ENCODE measurements around the gene APOL3. TPM values are rescaled to one million over a fixed set of nuclear protein-coding genes. Genes with fewer than 3 reads are reported as not detected.
A peak's percentile ranks its signal among the peaks of the same experiment; 100 is the strongest.
"Not testable (repeated sequence)": the region's sequence is repeated elsewhere in the genome, so short reads cannot be mapped to it uniquely, and the experiment has no call there.

The APOL3 gene
- total RNA-seq, 2 experiments from 2014 or later = 63.9 to 66.7 TPM

GRCh38 chr22:36171941-36172340 lies 11.4 kb upstream of the APOL3 start:
- ChIA-PET POLR2A (interaction anchor here (1.2 kb wide), 1 partner anchor 15 kb away, joined by 3 read pairs; no protein-coding TSS in a partner anchor), CTCF (interaction anchor here (1.0 to 1.5 kb wide), 5 partner anchors 8 to 106 kb away, joined by 3 to 5 read pairs (median 4); no protein-coding TSS in a partner anchor)
- Mint-ChIP-seq H3K4me1 (ENCODE audit: low read depth) (peaks cover 3% of the 10 kb centered on the region), H3K9me3 (peaks cover 13% of the 10 kb centered on the region), H3K36me3 (peaks cover 4% of the 10 kb centered on the region), H3K27me3 (no peaks in the 10 kb centered on the region), H3K27ac (no peak overlapping the region), H3K4me3 (no peak overlapping the region)
- DNase-seq = no peak
- intact Hi-C loops (cut with micrococcal nuclease) = no loop called here

DNA sequence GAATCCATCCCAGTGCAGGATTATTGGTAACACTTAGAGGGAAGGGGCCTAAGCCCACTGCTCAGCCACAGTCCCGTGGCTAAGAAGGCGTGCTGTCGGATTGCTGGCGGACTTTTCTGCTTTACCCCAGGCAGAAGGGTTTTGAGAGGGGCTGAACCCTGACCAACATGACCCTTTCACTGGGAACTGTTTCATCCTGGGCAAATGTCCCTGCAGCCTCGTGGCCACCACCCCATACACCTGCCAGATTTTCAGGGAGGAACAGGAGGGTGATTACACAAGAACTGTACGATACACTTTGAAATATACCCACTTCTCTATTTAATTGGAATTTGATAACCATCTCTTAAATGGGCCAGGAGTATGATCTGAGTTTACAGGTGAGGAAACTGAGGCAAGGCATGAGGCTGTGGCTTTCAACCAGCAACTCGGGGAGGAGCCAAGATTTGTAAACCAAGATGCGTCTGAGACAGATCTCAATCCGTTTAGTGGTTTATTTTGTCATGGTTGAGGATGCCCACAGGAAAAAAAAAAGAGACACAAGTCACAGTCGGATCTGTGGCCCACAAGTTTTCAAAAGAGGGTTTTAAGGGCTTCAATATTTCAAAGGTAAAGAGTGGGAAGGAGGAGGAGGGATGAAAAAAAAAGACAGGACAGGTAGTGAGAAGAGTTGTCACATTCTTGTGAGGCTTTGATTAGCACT lies 6.1 kb upstream of the APOL3 start:
- Mint-ChIP-seq H3K27me3 (no peaks in the 10 kb centered on the region), H3K4me1 (ENCODE audit: low read depth) (peaks cover 29% of the 10 kb centered on the region), H3K36me3 (peaks cover 4% of the 10 kb centered on the region), H3K9me3 (peaks cover 12% of the 10 kb centered on the region), H3K4me3 (no peak overlapping the region), H3K27ac (no peak overlapping the region)
- CTCF ChIA-PET = no interaction called here
- DNase-seq = no peak
- POLR2A ChIA-PET = no interaction called here
- intact Hi-C loops (cut with micrococcal nuclease) = no loop called here

DNA sequence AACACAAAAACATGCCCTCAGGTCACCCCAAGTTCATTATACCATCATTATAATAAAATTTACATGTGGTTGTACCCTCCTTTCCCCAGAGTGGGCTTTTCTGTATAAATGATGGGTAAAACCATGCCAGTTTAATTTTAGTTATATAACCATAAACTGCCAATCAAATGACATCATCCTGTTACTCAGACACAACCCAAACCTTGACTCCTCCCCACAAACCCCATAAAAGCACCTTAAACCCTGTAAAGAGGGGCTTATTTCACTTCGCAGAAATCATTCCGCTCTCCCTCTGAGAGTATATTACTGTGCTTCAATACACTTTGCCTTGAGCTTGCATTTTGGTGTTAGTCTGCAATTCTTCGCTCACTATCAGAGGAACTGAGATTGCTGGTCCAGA lies 5.5 kb upstream of the APOL3 start:
- CTCF ChIA-PET = interaction anchor here (0.9 to 15.2 kb wide), 2 partner anchors 14 to 120 kb away, joined by 3 to 174 read pairs; no protein-coding TSS in a partner anchor
- no peak overlapping the region for H3K4me3 Mint-ChIP-seq

GRCh38 chr22:36165141-36165540 lies 4.6 kb upstream of the APOL3 start:
- H3K4me3 Mint-ChIP-seq = no peak overlapping the region

More for the DNA sequence above, 5.5 kb upstream of the APOL3 start:
- DNase-seq = no peak
- H3K9me3 Mint-ChIP-seq = peaks cover 12% of the 10 kb centered on the region
- intact Hi-C loops (cut with micrococcal nuclease) = no loop called here
- no peaks in the 10 kb centered on the region for H3K27me3 Mint-ChIP-seq
- peaks cover 4% of the 10 kb centered on the region for H3K36me3 Mint-ChIP-seq
- peaks cover 35% of the 10 kb centered on the region for H3K4me1 Mint-ChIP-seq (ENCODE audit: low read depth)
- H3K27ac Mint-ChIP-seq = no peak overlapping the region
- POLR2A ChIA-PET = interaction anchor here (1.3 kb wide), 1 partner anchor 13 kb away, joined by 4 read pairs; no protein-coding TSS in a partner anchor

DNA sequence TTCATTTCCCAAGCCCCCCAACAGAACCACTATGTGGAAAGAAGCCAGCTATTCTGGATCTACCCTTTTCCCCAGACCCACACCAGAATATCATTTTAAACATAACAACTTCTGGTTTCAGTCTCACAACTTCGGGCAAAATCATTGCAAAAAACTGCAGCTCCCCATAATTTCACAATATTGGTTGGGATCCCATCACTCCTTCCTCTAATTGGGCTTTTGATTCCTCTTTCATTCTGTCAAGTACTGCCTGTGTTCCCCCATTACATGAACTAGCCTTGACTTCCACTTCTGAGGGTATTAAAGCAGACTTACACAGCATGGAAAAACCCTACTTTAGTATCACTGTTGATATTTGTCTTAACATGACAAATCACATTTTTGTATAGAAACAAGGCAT lies 4.1 kb upstream of the APOL3 start:
- peaks cover 12% of the 10 kb centered on the region for H3K9me3 Mint-ChIP-seq

More at GRCh38 chr22:36165141-36165540, 4.6 kb upstream of the APOL3 start:
- intact Hi-C loops (cut with micrococcal nuclease) = no loop called here
- H3K27me3 Mint-ChIP-seq = no peaks in the 10 kb centered on the region
- DNase-seq = no peak
- peaks cover 4% of the 10 kb centered on the region for H3K36me3 Mint-ChIP-seq
- CTCF ChIA-PET = interaction anchor here (0.9 to 15.2 kb wide), 3 partner anchors 14 to 121 kb away, joined by 3 to 174 read pairs (median 3); no protein-coding TSS in a partner anchor
- H3K4me1 Mint-ChIP-seq (ENCODE audit: low read depth) = peaks cover 44% of the 10 kb centered on the region
- H3K27ac Mint-ChIP-seq = no peak overlapping the region
- POLR2A ChIA-PET = interaction anchor here (0.5 to 1.3 kb wide), 2 partner anchors 14 to 357 kb away, joined by 3 to 4 read pairs; no protein-coding TSS in a partner anchor
- H3K9me3 Mint-ChIP-seq = peaks cover 12% of the 10 kb centered on the region

GRCh38 chr22:36163497-36163896 lies 2.9 kb upstream of the APOL3 start:
- peaks cover 58% of the 10 kb centered on the region for H3K4me1 Mint-ChIP-seq (ENCODE audit: low read depth)

More for the DNA sequence above, 4.1 kb upstream of the APOL3 start:
- POLR2A ChIA-PET = interaction anchor here (1.3 kb wide), 1 partner anchor 14 kb away, joined by 4 read pairs; no protein-coding TSS in a partner anchor
- Mint-ChIP-seq H3K4me1 (ENCODE audit: low read depth) (peaks cover 47% of the 10 kb centered on the region), H3K4me3 (no peak overlapping the region), H3K36me3 (peaks cover 6% of the 10 kb centered on the region), H3K27me3 (no peaks in the 10 kb centered on the region), H3K27ac (no peak overlapping the region)
- DNase-seq = no peak
- CTCF ChIA-PET = interaction anchor here (1.0 to 15.2 kb wide), 3 partner anchors 10 to 40 kb away, joined by 3 to 174 read pairs (median 3); no protein-coding TSS in a partner anchor
- intact Hi-C loops (cut with micrococcal nuclease) = no loop called here

DNA sequence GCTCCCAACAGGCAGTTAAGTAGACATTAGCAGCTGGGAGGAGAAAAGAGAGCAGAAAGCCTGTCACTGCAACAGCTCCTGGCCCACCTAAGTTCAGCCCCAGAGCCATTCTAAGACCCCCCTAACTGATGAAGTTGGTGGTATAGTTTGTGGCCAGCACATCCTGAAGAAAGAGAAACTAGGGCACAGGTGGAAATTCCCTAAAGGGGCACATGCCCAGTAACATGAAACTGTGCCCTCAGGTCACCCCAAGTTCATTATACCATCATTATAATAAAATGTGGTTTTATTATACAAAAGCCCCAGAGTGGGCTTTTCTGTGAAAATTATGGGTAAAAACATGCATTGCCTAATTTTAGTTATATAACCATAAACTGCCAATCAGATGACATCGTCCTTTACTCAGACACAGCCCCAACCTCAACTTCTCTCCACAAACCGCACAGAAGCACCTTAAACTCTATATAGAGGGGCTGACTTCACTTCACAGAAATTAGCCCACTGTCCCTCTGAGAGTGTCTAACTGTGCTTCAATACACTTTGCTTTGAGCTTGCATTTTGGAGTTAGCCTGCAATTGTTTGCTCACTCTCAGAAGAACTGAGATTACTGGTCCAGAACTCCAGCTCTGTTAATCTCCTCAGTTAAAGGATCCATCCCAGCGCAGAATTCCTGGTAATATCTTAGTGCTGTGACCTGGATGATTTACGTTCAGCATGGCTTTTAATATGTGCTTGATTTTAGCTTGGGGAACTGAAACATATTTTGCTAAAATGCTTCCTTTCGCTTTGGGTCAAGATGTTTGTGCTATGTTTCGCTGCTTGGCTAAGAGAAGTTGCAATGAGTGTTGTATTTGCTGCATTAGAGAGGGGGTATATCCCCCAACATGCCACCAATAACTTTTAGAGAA lies 1.8 kb upstream of the APOL3 start:
- Mint-ChIP-seq H3K4me3 (peak overlapping the region; percentile 12), H3K4me1 (ENCODE audit: low read depth) (peaks cover 67% of the 10 kb centered on the region), H3K9me3 (no peaks in the 10 kb centered on the region), H3K36me3 (peaks cover 2% of the 10 kb centered on the region), H3K27me3 (no peaks in the 10 kb centered on the region), H3K27ac (peak overlapping the region; percentile 96)
- intact Hi-C loops (cut with micrococcal nuclease) = no loop called here
- ChIA-PET CTCF (interaction anchor here (0.8 to 15.2 kb wide), 8 partner anchors 10 to 97 kb away, joined by 3 to 174 read pairs (median 5); partner anchors contain the start of gene APOL2), POLR2A (interaction anchor here (0.8 to 1.8 kb wide), 2 partner anchors 16 to 77 kb away, joined by 3 to 6 read pairs; partner anchors contain the start of gene APOL2)
- peak; percentile 37 for DNase-seq

More at GRCh38 chr22:36163497-36163896, 2.9 kb upstream of the APOL3 start:
- POLR2A ChIA-PET = interaction anchor here (0.8 to 1.8 kb wide), 2 partner anchors 15 to 76 kb away, joined by 3 to 6 read pairs; partner anchors contain the start of gene APOL2
- intact Hi-C loops (cut with micrococcal nuclease) = no loop called here
- H3K4me3 Mint-ChIP-seq = no peak overlapping the region
- peak overlapping the region; percentile 96 for H3K27ac Mint-ChIP-seq
- CTCF ChIA-PET = interaction anchor here (1.1 to 15.2 kb wide), 7 partner anchors 9 to 98 kb away, joined by 3 to 174 read pairs (median 6); partner anchors contain the start of gene APOL2
- DNase-seq = no peak
- peaks cover 2% of the 10 kb centered on the region for H3K36me3 Mint-ChIP-seq
- H3K27me3 Mint-ChIP-seq = no peaks in the 10 kb centered on the region
- peaks cover 5% of the 10 kb centered on the region for H3K9me3 Mint-ChIP-seq

GRCh38 chr22:36161793-36162126 lies 1.2 kb upstream of the APOL3 start:
- H3K27ac Mint-ChIP-seq = peak overlapping the region; percentile 96
- H3K9me3 Mint-ChIP-seq, POLR2A ChIA-PET, H3K36me3 Mint-ChIP-seq, H3K27me3 Mint-ChIP-seq: not testable (repeated sequence)
- intact Hi-C loops (cut with micrococcal nuclease) = loop anchor here (2.0 kb wide), 1 partner anchor 77 kb away; the partner anchor contains the start of gene APOL2
- peaks cover 67% of the 10 kb centered on the region for H3K4me1 Mint-ChIP-seq (ENCODE audit: low read depth)
- CTCF ChIA-PET = interaction anchor here (1.7 to 15.2 kb wide), 3 partner anchors 17 to 96 kb away, joined by 7 to 174 read pairs (median 18); no protein-coding TSS in a partner anchor
- peak; percentile 51 for DNase-seq
- H3K4me3 Mint-ChIP-seq = peak overlapping the region; percentile 12

DNA sequence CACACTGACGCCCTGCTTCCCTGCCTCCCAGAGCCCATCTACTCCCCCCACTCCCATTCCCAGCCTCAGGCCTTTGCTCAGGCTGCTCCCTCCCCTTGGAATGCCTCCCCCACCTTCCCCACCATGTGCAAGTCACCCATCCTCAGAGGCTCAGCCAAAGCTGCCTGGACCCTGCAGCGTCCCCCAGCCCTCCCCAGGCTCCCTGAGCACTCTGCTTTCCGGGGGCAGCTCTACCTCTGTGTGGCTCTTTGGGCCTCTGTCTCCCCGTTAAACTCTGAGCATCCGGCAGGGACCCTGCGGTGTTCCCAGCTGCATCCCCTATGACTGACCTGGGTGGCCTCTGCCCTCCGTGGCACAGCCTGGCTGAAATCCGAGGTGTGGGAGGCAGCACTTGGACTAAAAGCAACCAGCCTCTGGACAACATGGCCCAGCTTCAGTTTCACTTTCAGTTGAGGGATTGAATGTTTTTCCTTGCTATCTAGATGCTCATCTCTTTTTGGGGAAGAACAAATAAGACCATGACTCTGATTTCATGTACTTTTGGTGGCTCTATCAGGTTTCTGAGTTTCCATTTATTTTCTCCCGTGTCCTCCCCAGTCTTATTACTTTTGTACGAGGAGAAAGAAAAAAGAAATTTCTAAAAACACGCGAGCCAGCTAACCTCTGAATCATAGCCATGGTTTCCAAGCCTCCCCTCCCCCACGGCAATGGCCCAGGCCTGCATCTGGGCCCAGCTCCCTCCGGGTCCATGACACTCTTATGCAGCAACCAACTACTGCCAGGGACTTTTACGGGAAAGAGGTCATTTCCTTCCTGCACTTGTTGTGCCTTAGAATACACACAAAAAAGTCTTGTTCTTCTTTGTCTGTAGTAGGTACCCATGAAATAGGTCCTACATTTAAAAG lies 3.8 kb downstream of the APOL3 start:
- ChIA-PET POLR2A (interaction anchor here (1.0 to 1.3 kb wide), 3 partner anchors 16 to 176 kb away, joined by 3 read pairs; partner anchors contain the start of gene RBFOX2), CTCF (interaction anchor here (1.0 to 15.2 kb wide), 5 partner anchors 23 to 530 kb away, joined by 3 to 174 read pairs (median 4); partner anchors contain the start of gene APOL1)
- intact Hi-C loops (cut with micrococcal nuclease) = loop anchor here (5.0 to 10.0 kb wide), 4 partner anchors 41 to 328 kb away; partner anchors contain the start of gene TXN2
- Mint-ChIP-seq H3K27ac (peak overlapping the region; percentile 96), H3K4me1 (ENCODE audit: low read depth) (peaks cover 92% of the 10 kb centered on the region), H3K9me3 (no peaks in the 10 kb centered on the region), H3K4me3 (peak overlapping the region; percentile 90), H3K36me3 (peaks cover 29% of the 10 kb centered on the region), H3K27me3 (no peaks in the 10 kb centered on the region)
- peak; percentile 88 for DNase-seq

DNA sequence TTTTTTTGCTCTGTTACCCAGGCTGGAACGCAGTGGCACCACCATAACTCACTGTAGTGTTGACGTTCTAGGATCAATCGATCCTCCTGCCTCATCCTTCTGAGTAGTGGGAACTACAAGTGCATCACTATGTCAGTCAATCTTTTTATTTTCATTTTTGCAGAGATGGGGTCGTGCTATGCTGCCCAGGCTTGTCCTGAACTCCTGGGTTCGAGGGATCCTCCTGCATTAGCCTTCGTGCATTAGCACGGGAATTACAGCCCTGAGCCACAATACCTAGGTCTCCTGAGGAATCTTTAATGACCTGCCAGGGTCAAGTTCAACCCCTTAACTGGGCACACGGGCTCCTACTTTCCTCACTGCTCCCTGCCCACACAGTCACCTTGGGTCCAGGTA lies 4.4 kb downstream of the APOL3 start:
- no peak for DNase-seq
- CTCF ChIA-PET = interaction anchor here (1.0 to 15.2 kb wide), 5 partner anchors 24 to 529 kb away, joined by 3 to 174 read pairs (median 4); partner anchors contain the start of gene APOL1
- POLR2A ChIA-PET = interaction anchor here (1.0 to 1.3 kb wide), 3 partner anchors 16 to 177 kb away, joined by 3 read pairs; partner anchors contain the start of gene RBFOX2
- peaks cover 90% of the 10 kb centered on the region for H3K4me1 Mint-ChIP-seq (ENCODE audit: low read depth)
- H3K27ac Mint-ChIP-seq = peak overlapping the region; percentile 96
- H3K27me3 Mint-ChIP-seq = no peaks in the 10 kb centered on the region
- peaks cover 30% of the 10 kb centered on the region for H3K36me3 Mint-ChIP-seq
- peak overlapping the region; percentile 90 for H3K4me3 Mint-ChIP-seq
- intact Hi-C loops (cut with micrococcal nuclease) = loop anchor here (5.0 to 10.0 kb wide), 4 partner anchors 41 to 329 kb away; partner anchors contain the start of gene TXN2
- H3K9me3 Mint-ChIP-seq = no peaks in the 10 kb centered on the region

Measured in activated CD4-positive, alpha-beta memory T cell treated with anti-CD3 and anti-CD28 coated beads for 36 hours (primary cell).